HEK293T (cell line): ENCODE results near the gene CHML.

ENCODE experiments used
- ARNT ChIP-seq: fragments of 450-650 bp; IDR thresholded peaks from 2 replicates; pipeline ENCODE4 v1.6.1; 2017; ENCODE audit warnings: mild to moderate bottlenecking
- SP1 ChIP-seq: fragments of 450-650 bp; IDR thresholded peaks from 2 replicates; pipeline ENCODE4 v1.6.1; 2017

- no peak for TF ChIP-seq ARNT
- TF ChIP-seq SP1: no peak
Observed at GRCh38 chr1:241679961-241680360, 39.8 kb upstream of the CHML start.
